Peyer's patch (tissue), 4 donors: ENCODE measurements around the gene PKN3. TPM values are rescaled to one million over a fixed set of nuclear protein-coding genes. Genes with fewer than 3 reads are reported as not detected.

Experiments
- DNase-seq, 3 donors: peaks; one replicate each; pipeline ENCODE4 v3.0.0-alpha.2; 2017 to 2019
- H3K27ac ChIP-seq, 4 donors: fragments of 200-600 bp; sonication (generic); one replicate each; pipeline ENCODE4 v1.5.1; 2016 to 2019
- H3K27me3 ChIP-seq, 2 donors: fragments of 200-600 bp; sonication (generic); one replicate each; pipeline ENCODE4 v1.5.1; 2019
- H3K36me3 ChIP-seq, 3 donors: fragments of 200-600 bp; sonication (generic); one replicate each; pipeline ENCODE4 v1.5.1; 2016 to 2019
- H3K4me1 ChIP-seq, 4 donors: fragments of 200-600 bp; sonication (generic); one replicate each; pipeline ENCODE4 v1.5.1; 2016 to 2019
- H3K4me3 ChIP-seq, 4 donors: fragments of 200-600 bp; sonication (generic); 1 replicate in 3 of 4; 2 replicates in 1 of 4; pipeline ENCODE4 v1.5.1; 2016 to 2019; ENCODE audit warnings: mild to moderate bottlenecking in 1 of 4
- H3K9me3 ChIP-seq, 4 donors: fragments of 200-600 bp; sonication (generic); one replicate each; pipeline ENCODE4 v1.5.1; 2016 to 2019; ENCODE audit warnings: mild to moderate bottlenecking in 1 of 4
- CTCF ChIP-seq, 6 experiments: fragments of 450-650 bp in 4 of 6; fragments of 200-600 bp in 2 of 6; sonication (generic) in 1 of 6; IDR thresholded peaks; one replicate each; pipeline ENCODE4 v1.5.1; 2017 to 2019; ENCODE audit warnings: antibody characterized with exemption in 6 of 6, mild to moderate bottlenecking in 3 of 6, moderate library complexity in 1 of 6
- POLR2A ChIP-seq, 2 donors: fragments of 450-650 bp; IDR thresholded peaks; one replicate each; pipeline ENCODE4 v1.5.1; 2017; ENCODE audit warnings: antibody characterized with exemption in 2 of 2, mild to moderate bottlenecking in 2 of 2, moderate library complexity in 2 of 2
- total RNA-seq, 4 donors: library from RNA; depleted of rRNA; stranded (reverse); fragments of >200 nt; gene quantifications; one replicate each; pipeline ENCODE4 v1.1.0, GENCODE V29; 2016

The PKN3 gene
- total RNA-seq, 4 donors from 2014 or later: 5.6 to 15.7 (median 9.3) TPM

DNA sequence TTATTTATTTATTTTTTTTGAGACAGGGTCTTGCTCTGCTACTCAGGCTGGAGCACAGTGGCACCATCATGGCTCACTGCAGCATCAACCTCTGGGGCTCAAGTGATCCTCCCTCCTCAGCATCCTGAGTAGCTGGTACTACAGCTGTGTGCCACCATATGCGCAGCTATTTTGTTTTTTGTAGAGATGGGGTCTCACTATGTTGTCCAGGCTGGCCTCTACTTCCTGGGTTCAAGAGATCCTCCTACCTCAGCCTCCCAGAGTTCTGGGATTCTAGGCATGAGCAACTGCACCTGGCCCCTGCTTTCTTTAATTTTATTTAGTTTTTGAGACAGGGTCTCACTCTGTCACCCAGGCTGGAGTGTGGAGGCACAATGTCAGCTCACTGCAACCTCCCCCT lies 41.1 kb downstream of the PKN3 start:
- TF ChIP-seq POLR2A (IDR thresholded peaks at IDR 0.05): no peak
- TF ChIP-seq CTCF (IDR thresholded peaks at IDR 0.05): no peak

GRCh38 chr9:128747241-128747640 lies 44.9 kb downstream of the PKN3 start:
- TF ChIP-seq POLR2A (IDR thresholded peaks at IDR 0.05): no peak
- TF ChIP-seq CTCF (IDR thresholded peaks at IDR 0.05): no peak
- Histone ChIP-seq H3K4me1 (no peaks in the 10 kb centered on the region), H3K36me3 (peaks cover 0 to 29% (median 0%) of the 10 kb centered on the region in 3 donors), H3K27me3 (no peaks in the 10 kb centered on the region), H3K9me3 (no peaks in the 10 kb centered on the region), H3K27ac (no peak overlapping the region), H3K4me3 (no peak overlapping the region)
- no peak for DNase-seq

More for the DNA sequence above, 41.1 kb downstream of the PKN3 start:
- Histone ChIP-seq H3K4me1 (no peaks in the 10 kb centered on the region), H3K4me3 (no peak overlapping the region), H3K27ac (no peak overlapping the region), H3K27me3 (no peaks in the 10 kb centered on the region), H3K9me3 (no peaks in the 10 kb centered on the region), H3K36me3 (peaks cover 0 to 46% (median 2%) of the 10 kb centered on the region in 3 donors)
- no peak for DNase-seq

DNA sequence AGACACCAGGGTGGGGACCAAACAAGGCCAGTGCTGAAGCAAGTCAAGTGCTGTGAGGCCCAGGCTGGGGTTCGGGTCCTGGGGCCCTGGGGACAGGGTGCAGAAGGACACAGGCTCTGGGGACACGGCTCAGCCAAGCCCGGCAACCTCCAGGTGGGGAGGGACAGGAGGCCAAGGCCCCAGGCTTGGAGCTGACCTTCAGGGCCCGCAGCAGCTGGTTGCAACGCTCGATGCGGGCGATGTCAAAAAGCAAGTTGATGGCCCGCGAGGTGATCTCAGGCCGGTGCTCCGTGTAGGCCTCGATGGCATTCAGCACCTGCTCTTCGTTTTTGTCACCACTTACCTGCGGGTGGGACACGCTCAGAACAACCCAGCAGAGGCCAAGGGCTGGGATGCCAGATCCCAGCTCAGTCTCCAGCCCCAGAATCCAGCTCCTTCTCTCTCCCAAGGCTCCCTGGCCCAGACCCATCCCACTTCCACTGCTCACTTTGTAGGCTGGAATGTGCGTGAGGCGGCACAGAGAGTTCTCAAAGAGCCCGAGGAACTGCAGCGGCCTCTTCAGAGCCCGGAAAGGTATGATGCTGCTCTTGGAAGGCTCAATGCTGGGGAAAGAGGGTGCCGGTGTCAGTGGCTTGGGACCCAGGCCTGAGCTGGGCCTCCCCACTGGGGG lies 48.8 kb downstream of the PKN3 start:
- TF ChIP-seq CTCF (IDR thresholded peaks at IDR 0.05): no peak
- no peak for TF ChIP-seq POLR2A (IDR thresholded peaks at IDR 0.05)
- H3K36me3 ChIP-seq: peaks cover 0 to 58% (median 0%) of the 10 kb centered on the region in 3 donors

GRCh38 chr9:128753627-128754026 lies 51.3 kb downstream of the PKN3 start:
- Histone ChIP-seq H3K4me3 (no peak overlapping the region), H3K27ac (no peak overlapping the region), H3K9me3 (no peaks in the 10 kb centered on the region), H3K27me3 (no peaks in the 10 kb centered on the region), H3K36me3 (peaks cover 0 to 59% (median 0%) of the 10 kb centered on the region in 3 donors), H3K4me1 (no peaks in the 10 kb centered on the region)
- TF ChIP-seq POLR2A (IDR thresholded peaks at IDR 0.05) (no peak), CTCF (IDR thresholded peaks at IDR 0.05) (no peak)
- DNase-seq: no peak

More for the DNA sequence above, 48.8 kb downstream of the PKN3 start:
- DNase-seq: no peak
- Histone ChIP-seq H3K27me3 (no peaks in the 10 kb centered on the region), H3K27ac (no peak overlapping the region), H3K4me3 (no peak overlapping the region), H3K9me3 (no peaks in the 10 kb centered on the region), H3K4me1 (no peaks in the 10 kb centered on the region)

GRCh38 chr9:128757602-128758001 lies 55.3 kb downstream of the PKN3 start:
- DNase-seq: no peak
- H3K9me3 ChIP-seq: no peaks in the 10 kb centered on the region
- no peak for TF ChIP-seq CTCF (IDR thresholded peaks at IDR 0.05)
- no peak for TF ChIP-seq POLR2A (IDR thresholded peaks at IDR 0.05)

More at GRCh38 chr9:128757602-128758001, 55.3 kb downstream of the PKN3 start:
- H3K27ac ChIP-seq: no peak overlapping the region
- H3K27me3 ChIP-seq: no peaks in the 10 kb centered on the region
- H3K4me3 ChIP-seq: no peak overlapping the region
- peaks cover 0 to 39% (median 0%) of the 10 kb centered on the region in 3 donors for H3K36me3 ChIP-seq
- no peaks in the 10 kb centered on the region for H3K4me1 ChIP-seq
